Loucy (cell line): ENCODE measurements around the gene NCKIPSD.

Source experiments
- H2AFZ ChIP-seq: fragments of 200-600 bp; sonication (generic); 2 replicates; pipeline ENCODE4 v1.6.0; 2016; ENCODE audit warnings: antibody characterized with exemption, mild to moderate bottlenecking, low read length, moderate library complexity
- H3F3A ChIP-seq: fragments of 200-600 bp; 2 replicates; pipeline ENCODE4 v1.6.0; 2016; ENCODE audit warnings: antibody characterized with exemption, low read depth, mild to moderate bottlenecking
- H3K27me3 ChIP-seq: fragments of 200-600 bp; sonication (generic); 2 replicates; pipeline ENCODE4 v1.6.1; 2014; ENCODE audit warnings: low read length, mild to moderate bottlenecking; ENCODE audit not compliant: insufficient read depth, poor library complexity, severe bottlenecking
- H3K36me3 ChIP-seq: fragments of 200-600 bp; sonication (generic); 2 replicates; pipeline ENCODE4 v1.6.1; 2016; ENCODE audit warnings: low read length; ENCODE audit not compliant: insufficient read depth
- H3K4me1 ChIP-seq: fragments of 200-600 bp; sonication (generic); 2 replicates; pipeline ENCODE4 v1.5.1; 2014; ENCODE audit warnings: low read length, mild to moderate bottlenecking; ENCODE audit not compliant: insufficient read depth, poor library complexity, severe bottlenecking
- H3K4me2 ChIP-seq: fragments of 200-600 bp; sonication (generic); 2 replicates; pipeline ENCODE4 v1.6.0; 2014; ENCODE audit warnings: antibody characterized with exemption, low read length, low read depth, mild to moderate bottlenecking; ENCODE audit not compliant: poor library complexity, severe bottlenecking
- H3K4me3 ChIP-seq: fragments of 200-600 bp; sonication (generic); 2 replicates; pipeline ENCODE4 v1.5.1; 2014; ENCODE audit warnings: low read length, mild to moderate bottlenecking, mixed read lengths; ENCODE audit not compliant: poor library complexity, severe bottlenecking
- H3K79me2 ChIP-seq: fragments of 200-600 bp; sonication (generic); 2 replicates; pipeline ENCODE4 v1.6.1; 2014; ENCODE audit warnings: low read length; ENCODE audit not compliant: insufficient read depth
- H3K9ac ChIP-seq: fragments of 200-600 bp; sonication (generic); 2 replicates; pipeline ENCODE4 v1.6.0; 2014; ENCODE audit warnings: mild to moderate bottlenecking, low read depth, low read length, moderate library complexity; ENCODE audit not compliant: poor library complexity, severe bottlenecking
- H3K9me2 ChIP-seq: fragments of 200-600 bp; sonication (generic); replicated peaks from 2 replicates; pipeline ENCODE4 v1.6.1; 2016; ENCODE audit warnings: low read depth, low read length, mixed read lengths
- H3K9me3 ChIP-seq: fragments of 200-600 bp; sonication (generic); 2 replicates; pipeline ENCODE4 v1.6.1; 2014; ENCODE audit warnings: mild to moderate bottlenecking, antibody characterized with exemption, low read length, low read depth; ENCODE audit not compliant: insufficient read depth
- H4K20me1 ChIP-seq: fragments of 200-600 bp; sonication (generic); 2 replicates; pipeline ENCODE4 v1.6.0; 2014; ENCODE audit warnings: antibody characterized with exemption, low read length, mild to moderate bottlenecking; ENCODE audit not compliant: insufficient read depth, poor library complexity, severe bottlenecking
- EZH2phosphoT487 ChIP-seq: fragments of 200-600 bp; IDR thresholded peaks from 2 replicates; pipeline ENCODE4 v1.6.1; 2018; ENCODE audit warnings: antibody characterized with exemption, mild to moderate bottlenecking, moderate library complexity, borderline replicate concordance
- TF ChIP-seq, protein P1 (sequence below): fragments of 200-600 bp; sonication (generic); conservative IDR thresholded peaks from 2 replicates; pipeline ENCODE4 v1.5.1; 2014; ENCODE audit warnings: mild to moderate bottlenecking, antibody characterized with exemption, low read length

The NCKIPSD gene

DNA sequence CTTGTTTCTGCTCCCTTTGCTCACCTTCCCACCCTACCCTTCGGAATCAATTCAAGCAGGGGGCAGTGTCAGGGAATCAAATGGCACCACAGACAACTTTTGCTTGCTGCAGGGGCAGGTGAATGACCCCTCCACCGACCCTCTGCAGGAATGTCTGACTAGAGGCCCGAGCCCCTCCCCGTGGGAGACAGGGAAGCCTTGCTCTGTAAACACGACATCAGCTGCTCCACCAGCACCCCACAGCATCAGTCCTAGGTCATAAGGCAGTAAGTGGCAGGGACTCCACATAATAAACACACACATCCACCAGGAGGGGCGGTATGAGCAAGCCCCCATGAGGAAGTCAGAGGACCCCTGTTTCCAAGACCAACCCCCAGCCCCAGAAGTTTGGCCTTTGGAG, 48.4 kb downstream of the NCKIPSD start:
- H3K36me3 ChIP-seq: no peaks in the 10 kb centered on the region; the same call in 1 of the 2 replicates
- H3K4me2 ChIP-seq: no peak overlapping the region
- no peaks in the 10 kb centered on the region for H3K9me2 ChIP-seq
- no peaks in the 10 kb centered on the region for H3F3A ChIP-seq
- peaks cover 34% of the 10 kb centered on the region for H3K79me2 ChIP-seq
- no peak overlapping the region for H3K4me3 ChIP-seq
- H3K27me3 ChIP-seq: no peaks in the 10 kb centered on the region
- H3K9ac ChIP-seq: no peak overlapping the region
- peaks cover 15% of the 10 kb centered on the region for H4K20me1 ChIP-seq
- H2AFZ ChIP-seq: no peak overlapping the region
- peaks cover 23% of the 10 kb centered on the region for H3K4me1 ChIP-seq
- no peaks in the 10 kb centered on the region for H3K9me3 ChIP-seq
- no peak for TF ChIP-seq EZH2phosphoT487
- TF ChIP-seq, protein P1, sequence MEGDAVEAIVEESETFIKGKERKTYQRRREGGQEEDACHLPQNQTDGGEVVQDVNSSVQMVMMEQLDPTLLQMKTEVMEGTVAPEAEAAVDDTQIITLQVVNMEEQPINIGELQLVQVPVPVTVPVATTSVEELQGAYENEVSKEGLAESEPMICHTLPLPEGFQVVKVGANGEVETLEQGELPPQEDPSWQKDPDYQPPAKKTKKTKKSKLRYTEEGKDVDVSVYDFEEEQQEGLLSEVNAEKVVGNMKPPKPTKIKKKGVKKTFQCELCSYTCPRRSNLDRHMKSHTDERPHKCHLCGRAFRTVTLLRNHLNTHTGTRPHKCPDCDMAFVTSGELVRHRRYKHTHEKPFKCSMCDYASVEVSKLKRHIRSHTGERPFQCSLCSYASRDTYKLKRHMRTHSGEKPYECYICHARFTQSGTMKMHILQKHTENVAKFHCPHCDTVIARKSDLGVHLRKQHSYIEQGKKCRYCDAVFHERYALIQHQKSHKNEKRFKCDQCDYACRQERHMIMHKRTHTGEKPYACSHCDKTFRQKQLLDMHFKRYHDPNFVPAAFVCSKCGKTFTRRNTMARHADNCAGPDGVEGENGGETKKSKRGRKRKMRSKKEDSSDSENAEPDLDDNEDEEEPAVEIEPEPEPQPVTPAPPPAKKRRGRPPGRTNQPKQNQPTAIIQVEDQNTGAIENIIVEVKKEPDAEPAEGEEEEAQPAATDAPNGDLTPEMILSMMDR: no peak

DNA sequence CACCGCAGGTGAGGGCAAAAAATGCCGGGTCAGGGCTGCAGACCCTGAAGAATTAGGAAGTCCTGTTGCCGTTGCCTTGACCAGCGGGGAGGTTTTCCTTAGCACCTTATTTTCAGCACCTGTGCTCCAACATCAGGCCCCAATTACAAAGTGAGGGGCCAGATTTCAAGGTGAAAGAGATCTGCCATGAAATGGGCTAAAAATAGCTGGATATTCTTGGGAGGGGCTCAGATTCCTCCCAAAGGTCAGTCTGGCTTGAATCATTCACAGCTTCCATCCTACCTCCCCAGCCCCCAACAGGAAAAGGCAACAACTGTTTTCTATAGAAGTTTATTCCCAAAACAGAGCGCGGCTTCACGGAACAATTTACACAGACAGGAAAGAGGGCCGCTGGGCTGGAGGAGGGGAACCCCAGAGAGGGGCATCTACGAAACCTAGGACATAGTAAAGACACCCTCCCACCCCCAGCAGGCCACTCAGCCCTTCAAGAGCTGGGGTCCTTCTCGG, 49.5 kb downstream of the NCKIPSD start:
- H4K20me1 ChIP-seq: peaks cover 15% of the 10 kb centered on the region
- no peaks in the 10 kb centered on the region for H3K27me3 ChIP-seq
- H3K9me3 ChIP-seq: no peaks in the 10 kb centered on the region
- no peaks in the 10 kb centered on the region; the same call in 1 of the 2 replicates for H3K36me3 ChIP-seq
- H3K9ac ChIP-seq: peak overlapping the region; percentile 93
- H2AFZ ChIP-seq: peak overlapping the region; percentile 89
- H3K4me1 ChIP-seq: peaks cover 23% of the 10 kb centered on the region
- no peak for TF ChIP-seq EZH2phosphoT487
- TF ChIP-seq, protein P1: no peak
- H3K9me2 ChIP-seq: no peaks in the 10 kb centered on the region
- no peaks in the 10 kb centered on the region for H3F3A ChIP-seq
- H3K79me2 ChIP-seq: peaks cover 40% of the 10 kb centered on the region
- peak overlapping the region; percentile 90 for H3K4me3 ChIP-seq
- H3K4me2 ChIP-seq: peak overlapping the region; percentile 97

DNA sequence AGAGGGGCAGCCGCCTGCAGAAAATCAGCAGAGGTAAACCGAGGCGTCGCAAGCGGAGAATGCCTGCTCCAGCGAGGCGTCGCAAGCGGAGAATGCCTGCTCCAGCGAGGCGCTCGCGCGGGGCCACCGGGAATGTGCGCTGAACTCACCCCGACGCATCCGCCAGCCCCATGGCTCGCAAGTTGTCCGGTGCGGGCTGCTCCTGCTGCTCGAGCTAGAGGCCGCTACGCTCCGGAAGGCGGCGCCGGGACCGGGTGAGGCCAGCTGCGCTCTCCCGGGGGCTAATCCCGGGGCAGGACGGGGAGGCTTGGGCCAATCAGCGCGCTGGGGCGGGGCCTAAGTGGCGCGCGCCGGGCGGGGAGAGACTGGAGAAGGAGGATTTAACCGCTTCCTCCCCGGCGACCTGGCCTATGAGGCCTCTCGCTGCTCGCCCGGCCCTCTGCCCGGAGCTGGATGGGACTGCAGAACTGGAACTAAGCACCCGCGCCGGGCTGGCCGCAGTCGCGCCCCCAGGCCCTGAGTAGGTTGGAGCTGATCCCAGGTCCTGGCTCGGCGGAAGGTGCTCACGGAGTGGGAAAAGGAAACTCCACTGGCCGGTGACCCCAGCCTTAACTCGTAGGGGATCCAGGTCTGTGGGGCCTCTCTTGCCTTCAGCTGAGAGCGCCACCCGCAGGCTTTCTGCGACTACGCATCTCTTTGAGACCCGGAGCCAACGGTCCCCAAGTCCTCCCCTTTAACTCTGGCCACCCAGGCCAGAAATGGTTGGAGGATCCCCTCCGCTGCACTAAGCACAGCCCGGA, 50.3 kb downstream of the NCKIPSD start, which contains the start of gene SLC26A6:
TSS of gene SLC26A6 (minus strand) at position 240 of the 800 bp plus-strand sequence. CDS start at position 172, 68 bp downstream.
- Histone ChIP-seq H3K9ac (peak within 1 kb of the TSS; percentile 93), H3K4me3 (peak within 1 kb of the TSS; percentile 90), H3K36me3 (peaks cover 5% of the 10 kb centered on the region; the same call in 1 of the 2 replicates), H3K4me2 (peak within 1 kb of the TSS; percentile 97), H3K4me1 (peaks cover 23% of the 10 kb centered on the region), H3K9me2 (no peaks in the 10 kb centered on the region), H3K27me3 (no peaks in the 10 kb centered on the region), H2AFZ (peak within 1 kb of the TSS; percentile 89), H3K9me3 (no peaks in the 10 kb centered on the region), H4K20me1 (peaks cover 18% of the 10 kb centered on the region), H3K79me2 (peaks cover 40% of the 10 kb centered on the region), H3F3A (no peaks in the 10 kb centered on the region)
- TF ChIP-seq, protein P1: peak; percentile 87
- TF ChIP-seq EZH2phosphoT487: no peak
